HG03571 (cell line): ENCODE results near the gene MAPK14.

Source experiments
- ATAC-seq: cut with Tn5 transposase; IDR thresholded peaks from one replicate; pipeline ENCODE4 v1.9.1; 2021; ENCODE audit not compliant: unreplicated experiment

The MAPK14 gene

DNA sequence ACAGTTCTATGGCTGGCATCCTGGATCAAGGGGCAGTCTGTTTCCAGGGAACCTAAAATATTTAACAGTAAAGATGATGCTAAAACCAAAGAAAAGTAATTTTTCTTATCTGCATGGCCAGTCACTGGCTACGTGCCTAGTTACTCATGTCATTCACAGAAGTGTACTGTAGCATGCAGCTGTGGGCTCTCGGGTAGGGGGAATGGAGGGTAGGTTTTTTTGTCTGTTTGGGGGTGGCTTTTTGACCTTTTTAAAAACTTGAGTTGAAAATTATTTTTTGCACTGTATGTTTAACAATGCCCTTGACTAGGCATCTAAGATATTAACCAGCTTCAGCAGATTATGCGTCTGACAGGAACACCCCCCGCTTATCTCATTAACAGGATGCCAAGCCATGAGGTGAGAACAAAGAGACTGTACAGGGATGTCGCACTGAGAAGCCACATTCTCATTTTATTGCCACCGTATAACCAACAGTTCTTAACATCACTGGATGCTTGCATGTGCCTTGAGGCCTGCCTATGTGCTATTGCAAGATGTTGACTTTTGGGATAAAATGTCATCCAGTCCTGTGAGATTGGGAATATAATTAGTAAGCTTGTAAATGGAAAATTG is 72.4 kb downstream of the MAPK14 start:
- no peak for ATAC-seq

DNA sequence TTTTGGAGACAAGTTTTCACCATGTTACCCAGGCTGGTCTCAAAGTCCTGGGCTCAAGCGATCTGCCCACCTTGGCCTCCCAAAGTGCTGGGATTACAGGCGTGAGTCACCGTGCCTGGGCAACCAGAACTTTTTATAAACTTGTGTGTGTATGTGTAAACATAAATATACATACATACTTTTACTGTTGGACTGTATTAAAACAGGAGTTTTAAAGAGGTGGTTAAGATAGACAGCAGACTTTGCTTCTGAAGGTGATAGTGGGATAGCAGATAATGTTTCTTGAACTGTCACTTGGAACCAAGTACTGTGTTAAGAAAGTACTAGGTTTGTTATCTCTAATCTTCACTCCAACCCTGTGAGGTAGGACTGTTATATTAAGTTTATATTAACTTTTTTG is 74.1 kb downstream of the MAPK14 start:
- ATAC-seq, result no peak

DNA sequence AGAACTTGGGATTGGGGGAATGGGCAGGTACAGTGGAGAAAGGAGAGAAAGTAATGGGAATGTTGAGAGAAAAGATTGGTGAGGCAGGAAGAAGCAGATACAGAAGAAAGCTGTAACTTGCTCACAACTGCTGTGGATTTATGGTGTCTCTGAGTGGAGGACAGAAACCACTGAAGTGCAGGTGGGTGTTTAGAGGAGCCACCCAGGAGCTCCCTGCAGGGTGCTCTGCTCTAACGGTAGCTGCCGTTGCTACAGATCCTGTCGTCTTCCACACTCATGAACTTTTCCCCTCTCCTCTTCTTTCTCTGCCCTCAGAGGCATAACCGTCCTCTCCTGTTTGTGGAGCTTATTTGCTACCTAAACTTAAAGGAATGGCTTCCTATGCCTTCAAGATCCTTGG is 75.2 kb downstream of the MAPK14 start:
- no peak for ATAC-seq

DNA sequence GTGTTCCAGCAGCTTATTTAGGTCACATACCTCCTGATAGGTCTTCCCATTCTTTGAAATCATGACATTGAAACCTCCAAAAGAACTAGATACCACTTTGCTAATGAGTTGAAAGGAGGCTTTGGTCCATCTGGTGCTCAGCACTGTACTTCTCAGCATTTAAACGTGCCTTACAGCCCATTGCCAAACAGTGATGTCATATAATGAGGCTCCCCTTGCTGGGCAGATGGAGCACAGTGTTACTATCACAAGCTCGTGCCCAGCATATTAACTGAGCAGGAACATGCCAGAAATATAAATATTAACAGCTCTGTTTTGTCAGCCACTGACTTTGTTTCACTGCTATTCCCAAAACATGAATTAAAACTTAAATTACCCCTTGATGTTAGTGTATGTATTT is 77.2 kb downstream of the MAPK14 start:
- no peak for ATAC-seq

DNA sequence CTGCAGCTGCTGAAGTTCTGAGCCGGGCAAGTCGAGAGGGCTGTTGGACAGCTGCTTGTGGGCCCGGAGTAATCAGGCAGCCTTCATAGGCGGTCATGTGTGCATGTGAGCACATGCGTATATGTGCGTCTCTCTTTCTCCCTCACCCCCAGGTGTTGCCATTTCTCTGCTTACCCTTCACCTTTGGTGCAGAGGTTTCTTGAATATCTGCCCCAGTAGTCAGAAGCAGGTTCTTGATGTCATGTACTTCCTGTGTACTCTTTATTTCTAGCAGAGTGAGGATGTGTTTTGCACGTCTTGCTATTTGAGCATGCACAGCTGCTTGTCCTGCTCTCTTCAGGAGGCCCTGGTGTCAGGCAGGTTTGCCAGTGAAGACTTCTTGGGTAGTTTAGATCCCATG is 81.5 kb downstream of the MAPK14 start:
- ATAC-seq, result no peak

DNA sequence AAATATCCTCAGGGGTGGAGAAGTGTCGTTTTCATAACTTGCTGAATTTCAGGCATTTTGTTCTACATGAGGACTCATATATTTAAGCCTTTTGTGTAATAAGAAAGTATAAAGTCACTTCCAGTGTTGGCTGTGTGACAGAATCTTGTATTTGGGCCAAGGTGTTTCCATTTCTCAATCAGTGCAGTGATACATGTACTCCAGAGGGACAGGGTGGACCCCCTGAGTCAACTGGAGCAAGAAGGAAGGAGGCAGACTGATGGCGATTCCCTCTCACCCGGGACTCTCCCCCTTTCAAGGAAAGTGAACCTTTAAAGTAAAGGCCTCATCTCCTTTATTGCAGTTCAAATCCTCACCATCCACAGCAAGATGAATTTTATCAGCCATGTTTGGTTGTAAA is 82.4 kb downstream of the MAPK14 start:
- no peak for ATAC-seq

DNA sequence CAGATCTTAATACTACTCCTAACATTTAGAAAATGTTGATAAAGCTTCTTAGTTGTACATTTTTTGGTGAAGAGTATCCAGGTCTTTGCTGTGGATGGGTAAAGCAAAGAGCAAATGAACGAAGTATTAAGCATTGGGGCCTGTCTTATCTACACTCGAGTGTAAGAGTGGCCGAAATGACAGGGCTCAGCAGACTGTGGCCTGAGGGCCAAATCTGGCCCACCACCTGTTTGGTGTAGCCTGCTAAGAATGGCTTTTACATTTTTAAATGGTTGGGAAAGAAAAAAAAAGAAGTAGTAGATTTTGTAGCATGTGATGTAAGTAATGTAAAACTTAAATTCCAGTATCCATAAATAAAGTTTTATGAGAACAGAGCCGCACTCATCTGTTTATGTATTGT is 83.3 kb downstream of the MAPK14 start:
- ATAC-seq, result no peak

DNA sequence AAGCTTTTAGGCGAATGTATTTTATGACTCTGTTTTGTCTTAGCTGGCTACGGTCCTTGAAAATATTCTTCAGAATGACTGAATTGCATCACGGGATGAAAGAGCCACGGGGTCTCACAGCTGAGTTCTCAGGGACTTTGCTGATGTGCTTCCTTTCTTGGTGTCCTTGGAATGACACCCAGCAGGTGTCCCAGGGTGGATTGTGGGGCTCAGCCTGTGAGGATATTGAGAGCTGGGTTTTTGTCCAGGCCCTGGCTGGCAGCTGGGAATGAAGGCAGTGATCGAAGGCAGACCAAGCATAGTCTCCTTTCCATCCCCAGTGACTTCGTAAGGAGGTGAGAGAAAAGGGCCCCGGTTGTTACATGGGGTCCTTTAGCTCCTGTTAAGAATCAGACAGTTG is 83.9 kb downstream of the MAPK14 start:
- no peak for ATAC-seq

DNA sequence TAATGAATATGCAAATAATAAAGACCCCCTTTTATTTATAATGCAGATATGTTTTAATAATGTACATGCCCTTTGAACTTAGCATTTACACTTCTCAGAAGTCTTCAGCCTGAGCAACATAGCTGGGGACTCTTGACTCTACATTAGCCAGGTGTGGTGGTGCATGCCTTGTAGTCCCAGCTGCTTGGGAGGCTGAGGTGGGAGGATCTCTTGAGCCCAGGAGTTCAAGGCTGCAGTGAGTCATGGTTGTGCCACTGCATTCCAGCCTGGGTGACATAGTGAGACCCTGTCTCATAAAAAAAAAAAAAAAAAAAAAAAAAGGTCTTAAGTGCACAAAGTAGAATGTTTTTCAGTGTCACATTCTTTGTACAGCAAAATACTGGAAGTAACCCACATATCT is 85.4 kb downstream of the MAPK14 start:
- no peak for ATAC-seq

DNA sequence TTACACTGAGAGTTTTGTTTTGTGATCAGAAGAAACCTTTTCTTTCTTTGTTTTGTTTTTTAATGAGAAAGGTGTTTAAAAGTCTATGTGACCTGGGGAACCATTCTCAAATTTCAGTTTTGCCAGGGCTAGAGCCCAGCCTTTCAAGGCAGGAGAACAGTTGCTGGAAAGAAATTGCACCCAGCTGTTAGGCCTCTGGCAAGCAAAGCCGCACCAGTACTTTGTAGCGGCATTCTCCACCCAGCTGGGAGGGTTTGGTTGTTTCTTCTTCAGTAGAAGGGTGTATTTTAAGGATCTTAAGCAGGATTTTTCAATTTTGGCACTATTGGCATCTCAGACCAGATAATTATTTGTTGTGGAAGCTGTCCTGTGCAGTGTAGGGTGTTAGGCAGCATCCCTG is 86.1 kb downstream of the MAPK14 start:
- ATAC-seq, result no peak

DNA sequence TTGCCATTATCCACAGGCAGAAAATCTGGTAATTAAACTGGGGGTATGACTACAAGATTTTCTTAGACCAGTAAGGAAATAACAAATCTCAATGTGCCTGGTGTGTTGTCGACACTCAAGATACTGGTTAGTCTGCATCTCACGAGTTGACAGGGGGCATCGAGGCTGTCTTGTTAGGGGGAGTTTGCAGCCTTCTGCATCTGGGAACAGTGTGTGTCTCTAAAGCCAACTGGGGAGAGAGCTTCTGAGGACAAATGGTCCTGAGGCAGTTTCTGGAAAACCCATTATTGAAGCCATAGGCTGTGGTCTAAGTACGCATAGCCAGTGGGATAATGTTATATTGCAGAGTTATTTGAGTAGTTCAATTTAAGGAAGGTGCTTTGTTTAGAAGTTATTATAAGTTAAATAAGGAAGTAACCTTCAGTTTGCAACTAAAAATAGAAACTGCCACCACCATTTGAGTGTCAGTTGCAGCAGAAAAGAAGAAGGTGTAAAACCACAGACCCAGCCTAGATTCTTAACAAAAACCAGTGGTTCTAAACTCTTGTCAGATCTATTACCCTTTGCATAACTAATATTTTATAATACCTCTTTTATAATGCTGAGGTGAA is 87.3 kb downstream of the MAPK14 start:
- ATAC-seq, result no peak

DNA sequence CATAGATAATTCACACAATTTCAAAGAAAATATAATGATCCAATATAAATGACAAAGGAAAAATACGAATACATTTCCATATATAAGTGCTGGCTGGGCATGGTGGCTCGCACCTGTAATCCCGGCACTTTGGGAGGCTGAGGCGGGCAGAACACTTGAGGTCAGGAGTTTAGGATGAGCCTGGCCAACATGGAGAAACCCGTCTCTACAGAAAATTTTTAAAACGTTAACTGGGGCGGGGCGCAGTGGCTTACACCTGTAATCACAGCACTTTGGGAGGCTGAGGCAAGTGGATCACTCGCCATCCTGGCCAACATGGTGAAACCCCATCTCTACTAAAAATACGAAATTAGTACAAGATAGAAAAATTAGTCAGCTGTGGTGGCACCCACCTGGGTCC is 87.8 kb downstream of the MAPK14 start:
- no peak for ATAC-seq

DNA sequence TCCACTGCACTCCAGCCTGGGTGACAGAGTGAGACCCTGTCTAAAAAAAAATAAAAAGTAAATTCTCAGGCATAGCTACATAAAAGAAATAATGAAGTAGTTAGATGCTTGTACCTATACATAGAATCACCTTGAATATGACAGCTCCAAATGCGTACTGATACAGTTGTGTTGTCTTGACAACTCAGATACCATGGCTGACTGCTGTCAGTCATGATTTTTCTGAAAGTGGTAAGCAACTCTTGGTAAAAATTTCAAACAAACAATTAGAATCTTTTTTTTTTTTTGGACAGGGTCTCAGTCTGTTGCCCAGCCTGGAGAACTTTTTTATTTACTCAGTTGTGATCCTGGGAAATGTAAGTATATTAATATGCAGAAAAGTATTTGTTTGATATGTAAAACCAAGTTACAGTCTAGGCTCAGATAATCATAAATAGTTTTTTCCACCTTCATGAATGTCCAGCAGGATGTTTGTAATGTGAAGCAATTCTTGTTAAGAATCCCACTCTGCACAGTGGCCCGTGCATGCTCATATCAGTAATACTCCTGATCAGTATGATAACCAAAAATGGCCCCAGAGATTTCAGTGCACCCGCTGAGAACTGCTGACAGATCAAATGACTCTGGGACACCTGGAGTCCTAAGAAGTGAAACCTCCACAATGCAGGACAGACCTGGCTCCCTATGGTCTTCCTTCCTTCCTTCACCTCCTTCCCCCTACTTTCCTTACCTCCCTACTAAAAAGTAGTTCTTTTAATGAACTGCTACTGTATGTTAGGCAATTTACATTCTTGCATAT is 88.7 kb downstream of the MAPK14 start:
- ATAC-seq, result no peak

DNA sequence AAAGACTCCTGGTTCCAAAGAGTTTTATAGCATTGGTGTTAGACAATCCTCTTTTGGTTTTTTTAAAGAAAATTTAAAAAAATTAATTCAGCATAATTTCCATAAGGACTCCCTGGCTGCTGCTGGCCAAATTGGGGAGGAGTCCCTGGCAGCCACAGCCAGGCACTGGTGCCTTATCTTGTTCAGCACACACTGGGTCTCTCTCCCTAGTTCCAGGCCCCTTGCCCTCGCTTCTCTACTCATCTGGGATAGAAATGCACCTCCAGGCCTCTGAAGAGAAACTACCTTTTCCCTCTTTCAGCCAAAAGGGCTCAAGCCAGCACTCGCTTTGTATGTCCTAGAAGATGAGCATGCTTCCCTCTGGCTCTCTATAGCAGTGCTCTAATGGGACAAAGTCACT is 89.3 kb downstream of the MAPK14 start:
- ATAC-seq, result no peak

DNA sequence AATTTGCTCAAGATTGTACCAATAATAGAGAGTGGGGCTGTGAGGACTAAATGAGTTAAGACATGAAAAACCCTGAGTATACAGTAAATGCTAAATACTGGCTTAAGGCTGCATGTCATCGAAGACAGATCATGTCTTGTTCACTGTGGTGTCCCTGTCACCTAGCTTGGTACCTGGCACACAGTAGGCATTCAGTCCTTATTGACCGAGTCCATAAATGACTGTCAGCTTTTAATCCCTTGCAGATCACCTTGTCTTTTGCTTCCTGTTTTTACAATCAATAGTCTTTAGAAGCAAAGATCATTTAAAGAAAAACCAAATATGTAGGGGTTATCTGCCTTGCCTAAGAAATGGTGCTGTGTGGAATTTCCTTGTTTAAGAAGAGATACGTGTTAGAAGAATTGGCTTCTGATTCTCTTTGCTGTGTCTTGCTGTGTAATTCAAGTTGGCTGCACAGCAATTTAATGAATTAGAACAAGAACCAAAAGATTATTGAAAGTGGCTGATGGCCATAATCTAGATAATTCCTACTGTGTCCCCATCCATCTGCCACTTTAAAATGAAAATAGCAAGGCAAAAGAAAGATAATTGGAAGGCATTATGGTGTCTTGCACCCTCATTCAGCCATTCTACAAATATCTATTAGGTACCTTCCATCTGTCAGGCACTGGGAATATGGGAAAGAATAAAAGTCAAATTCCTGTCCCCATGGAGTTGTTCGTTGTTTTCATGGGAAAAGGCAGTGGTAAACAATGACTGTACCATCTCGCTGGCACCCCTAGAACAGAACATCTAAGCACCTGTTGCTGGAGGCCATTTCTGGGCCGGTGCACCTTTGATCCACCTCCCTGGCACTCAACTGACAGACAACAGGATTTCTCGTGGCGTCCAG is 90.3 kb downstream of the MAPK14 start:
- no peak for ATAC-seq

DNA sequence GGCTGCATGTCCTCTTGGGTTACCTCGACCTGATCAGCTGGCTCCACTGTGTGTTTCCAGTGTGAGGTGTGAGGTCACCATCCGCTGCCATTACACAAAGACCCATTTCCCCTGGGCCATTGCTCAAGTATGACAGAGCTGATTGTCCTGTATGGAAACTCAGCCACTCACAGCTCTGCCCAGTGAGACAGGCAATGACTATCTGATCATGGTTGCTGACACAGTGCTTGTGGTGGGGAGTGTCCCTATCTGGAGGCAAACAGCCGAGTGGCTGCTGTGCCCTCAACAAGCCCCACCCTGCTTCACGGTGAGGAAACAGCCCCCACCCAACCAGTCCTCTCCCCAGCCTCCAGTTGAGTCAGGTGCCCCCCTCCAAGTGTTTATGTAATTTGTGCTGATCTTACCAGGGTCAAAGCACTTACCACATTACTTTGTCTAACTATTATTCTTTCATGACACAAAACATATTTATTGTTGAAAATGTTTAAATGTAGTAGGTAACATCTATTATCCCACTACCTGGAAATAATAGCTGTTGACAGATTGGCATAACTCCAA is 91.0 kb downstream of the MAPK14 start:
- ATAC-seq, result no peak

DNA sequence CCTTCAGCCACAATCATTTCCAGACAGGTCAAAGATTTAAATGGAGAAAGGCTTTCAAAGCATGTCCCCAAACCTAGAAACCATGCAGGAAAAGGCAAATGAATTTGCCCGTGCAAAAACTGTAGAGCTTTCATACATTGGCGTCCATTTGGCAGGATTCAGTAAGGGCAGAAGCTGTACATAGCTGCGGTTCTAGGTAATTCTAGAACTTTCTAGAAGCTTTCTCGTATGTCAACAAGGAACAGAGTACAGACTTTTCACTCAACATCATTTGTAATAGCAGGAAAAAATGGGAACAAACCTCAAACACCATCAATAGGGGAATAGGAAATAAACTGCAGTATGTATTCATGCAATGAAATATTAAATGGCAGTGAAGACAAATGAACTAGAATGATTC is 91.6 kb downstream of the MAPK14 start:
- ATAC-seq, result no peak

DNA sequence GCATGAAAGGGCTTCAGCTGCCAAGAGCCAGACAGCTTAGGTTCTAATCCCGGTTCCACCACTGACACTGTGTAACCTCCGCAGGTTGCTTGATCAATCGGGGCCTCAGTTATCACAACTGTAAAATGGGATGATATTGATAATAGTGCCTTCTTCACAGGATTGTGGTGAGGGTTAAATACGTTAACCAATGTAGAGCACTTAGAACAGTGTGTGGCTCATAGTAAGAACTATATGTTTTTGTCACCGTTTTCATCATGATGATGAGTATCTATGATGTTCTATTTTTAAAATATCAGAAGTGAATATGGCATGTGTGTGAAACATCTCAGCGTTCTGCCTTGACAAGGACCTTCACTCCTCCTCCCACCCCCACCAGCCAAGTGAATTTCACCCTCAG is 92.4 kb downstream of the MAPK14 start:
- ATAC-seq, result no peak

DNA sequence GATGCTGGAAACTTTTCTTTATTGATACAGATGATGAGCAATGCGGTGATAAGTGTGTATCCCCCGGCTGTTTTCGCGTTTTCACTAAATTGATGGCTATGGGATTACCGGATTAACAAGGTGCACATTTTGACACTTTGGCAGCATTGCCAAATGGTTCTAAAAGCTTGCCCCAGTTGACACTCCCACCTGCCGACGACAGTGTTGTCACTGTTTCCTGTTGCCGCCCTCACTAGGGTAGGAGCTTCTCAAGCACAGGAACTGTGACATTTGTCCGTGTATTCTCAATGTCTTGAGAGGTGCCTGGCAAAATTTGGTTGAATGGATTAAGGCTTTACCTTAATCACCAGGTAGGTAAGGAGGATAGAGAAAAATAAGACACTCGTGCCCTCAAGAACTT is 92.9 kb downstream of the MAPK14 start:
- ATAC-seq, result no peak

DNA sequence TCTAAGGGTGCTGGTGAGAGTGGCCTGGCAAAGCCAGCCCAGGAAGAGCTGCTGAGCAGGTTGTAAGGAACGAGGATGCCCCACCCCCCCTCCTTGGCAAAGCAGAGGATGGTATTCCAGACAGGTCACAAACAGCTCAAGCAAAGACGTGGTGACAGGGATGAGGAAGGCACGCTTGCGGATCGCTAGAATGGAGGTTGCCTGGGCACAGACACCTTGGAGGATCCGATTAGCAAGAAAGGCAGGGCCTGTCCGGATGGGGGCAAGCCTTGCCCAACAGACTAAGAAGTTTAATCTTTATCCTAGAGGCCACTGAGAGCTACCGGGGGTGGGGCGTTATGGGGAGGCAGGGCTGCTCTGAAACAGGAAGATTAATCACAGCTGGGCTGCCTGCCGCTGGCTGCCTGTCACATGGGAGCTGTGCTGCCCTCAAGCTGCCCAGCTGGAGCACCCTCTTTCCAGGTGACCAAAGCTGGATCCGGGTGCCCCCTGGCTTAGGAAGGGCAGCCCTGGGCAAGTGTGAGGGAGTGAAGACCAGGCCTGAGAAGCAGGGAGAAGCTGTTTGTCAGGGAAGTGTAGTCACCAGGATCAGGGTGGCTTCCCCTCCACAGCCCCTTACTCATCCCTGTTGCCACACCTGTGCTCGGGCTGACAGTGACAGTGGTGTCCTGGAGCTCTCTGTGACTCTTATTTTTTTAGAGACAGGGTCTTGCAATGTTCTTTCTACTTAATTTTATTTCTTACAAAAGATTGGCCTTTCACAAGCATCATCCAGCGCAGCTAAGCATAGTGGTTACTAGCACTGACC is 93.6 kb downstream of the MAPK14 start:
- ATAC-seq, result peak; percentile 37
